WTC11 (cell line): ENCODE results near the gene GUCY2D. TPM values are rescaled to one million over a fixed set of nuclear protein-coding genes. Genes with fewer than 3 reads are reported as not detected.

Experiments
- ATAC-seq: fragments of 200-7000 bp; cut with Tn5 transposase; 2 replicates; pipeline ENCODE4 v1.10.0; 2021; ENCODE audit warnings: mild to moderate bottlenecking, moderate library complexity
- CTCF ChIA-PET: fragments of 300-600 bp; sonication (Branson Sonifier 250); formaldehyde crosslinking; loops from one replicate; lab custom pipeline; 2021; ENCODE audit warnings: antibody characterized with exemption; lab: Charles Lee
- POLR2A ChIA-PET: fragments of 350-600 bp; sonication (Branson Sonifier 250); formaldehyde crosslinking; loops from one replicate; lab custom pipeline; 2021; ENCODE audit warnings: antibody characterized with exemption; lab: Charles Lee
- DNase-seq: peaks from one replicate; pipeline ENCODE4 v3.0.0; 2021; ENCODE audit warnings: low spot score
- H3K27ac Mint-ChIP-seq: 2 replicates; pipeline ENCODE4 v1.8.0; 2021; ENCODE audit warnings: mixed read lengths
- H3K27me3 Mint-ChIP-seq: 2 replicates; pipeline ENCODE4 v1.8.0; 2021; ENCODE audit warnings: low read depth, mild to moderate bottlenecking, moderate library complexity, mixed read lengths
- H3K36me3 Mint-ChIP-seq: 2 replicates; pipeline ENCODE4 v1.8.0; 2021; ENCODE audit warnings: mixed read lengths
- H3K4me1 Mint-ChIP-seq: 2 replicates; pipeline ENCODE4 v1.8.0; 2022; ENCODE audit warnings: mixed read lengths
- H3K4me3 Mint-ChIP-seq: 2 replicates; pipeline ENCODE4 v1.8.0; 2021; ENCODE audit warnings: mild to moderate bottlenecking, moderate library complexity, mixed read lengths
- H3K9me3 Mint-ChIP-seq: 2 replicates; pipeline ENCODE4 v1.8.0; 2021; ENCODE audit warnings: mixed read lengths
- GABPB1 ChIP-seq: sonication (generic); formaldehyde crosslinking; IDR thresholded peaks from 2 replicates; pipeline ENCODE4 v1.8.1; 2023; ENCODE audit warnings: mild to moderate bottlenecking, missing genetic modification reagents
- MXD4 ChIP-seq: fragments of 250-450 bp; sonication (Bioruptor Pico); IDR thresholded peaks from 2 replicates; pipeline ENCODE4 v1.8.0; 2021; ENCODE audit warnings: mild to moderate bottlenecking, moderate library complexity, borderline replicate concordance
- NFYB ChIP-seq: sonication (generic); formaldehyde crosslinking; conservative IDR thresholded peaks from 2 replicates; pipeline ENCODE4 v1.8.0; 2022; ENCODE audit warnings: low read depth, missing genetic modification reagents
- NR2C2 ChIP-seq: sonication (generic); formaldehyde crosslinking; IDR thresholded peaks from 2 replicates; pipeline ENCODE4 v1.8.0; 2022; ENCODE audit warnings: mild to moderate bottlenecking, missing genetic modification reagents
- OVOL2 ChIP-seq: fragments of 250-450 bp; sonication (Bioruptor Pico); IDR thresholded peaks from 2 replicates; pipeline ENCODE4 v1.9.0; 2021; ENCODE audit warnings: mild to moderate bottlenecking, borderline replicate concordance
- PRDM15 ChIP-seq: sonication (generic); formaldehyde crosslinking; IDR thresholded peaks from 2 replicates; pipeline ENCODE4 v1.8.0; 2022; ENCODE audit warnings: missing genetic modification reagents
- SMAD3 ChIP-seq: sonication (generic); formaldehyde crosslinking; IDR thresholded peaks from 2 replicates; pipeline ENCODE4 v1.8.0; 2022; ENCODE audit warnings: missing genetic modification reagents, mild to moderate bottlenecking, borderline replicate concordance
- ZBTB21 ChIP-seq: sonication (generic); formaldehyde crosslinking; IDR thresholded peaks from 2 replicates; pipeline ENCODE4 v1.8.1; 2023; ENCODE audit warnings: mild to moderate bottlenecking, missing genetic modification reagents, borderline replicate concordance
- ZNF121 ChIP-seq: sonication (generic); formaldehyde crosslinking; IDR thresholded peaks from 2 replicates; pipeline ENCODE4 v1.8.0; 2023; ENCODE audit warnings: missing genetic modification reagents
- ZNF138 ChIP-seq: sonication (generic); formaldehyde crosslinking; conservative IDR thresholded peaks from 2 replicates; pipeline ENCODE4 v1.8.1; 2022; ENCODE audit warnings: mild to moderate bottlenecking, moderate library complexity, missing genetic modification reagents
- total RNA-seq: library from RNA; stranded (reverse); gene quantifications from 3 replicates; pipeline ENCODE4 v1.2.3, GENCODE V29; 2021
- TF ChIP-seq, protein P1 (sequence below): sonication (generic); formaldehyde crosslinking; IDR thresholded peaks from 2 replicates; pipeline ENCODE4 v1.8.1; 2023; ENCODE audit warnings: mild to moderate bottlenecking, moderate library complexity, missing genetic modification reagents

Gene GUCY2D
- total RNA-seq, 1 experiment from 2014 or later, result 0.87 TPM

DNA sequence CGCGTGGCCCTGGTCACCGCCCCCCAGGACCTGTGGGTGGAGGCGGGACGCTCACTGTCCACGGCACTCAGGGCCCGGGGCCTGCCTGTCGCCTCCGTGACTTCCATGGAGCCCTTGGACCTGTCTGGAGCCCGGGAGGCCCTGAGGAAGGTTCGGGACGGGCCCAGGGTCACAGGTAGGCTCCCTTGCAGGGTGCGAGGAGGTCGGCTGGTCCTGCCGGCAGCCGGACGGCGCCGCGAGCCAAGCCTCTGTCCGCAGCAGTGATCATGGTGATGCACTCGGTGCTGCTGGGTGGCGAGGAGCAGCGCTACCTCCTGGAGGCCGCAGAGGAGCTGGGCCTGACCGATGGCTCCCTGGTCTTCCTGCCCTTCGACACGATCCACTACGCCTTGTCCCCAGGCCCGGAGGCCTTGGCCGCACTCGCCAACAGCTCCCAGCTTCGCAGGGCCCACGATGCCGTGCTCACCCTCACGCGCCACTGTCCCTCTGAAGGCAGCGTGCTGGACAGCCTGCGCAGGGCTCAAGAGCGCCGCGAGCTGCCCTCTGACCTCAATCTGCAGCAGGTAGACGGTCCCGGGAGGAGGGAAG, 1.3 kb downstream of the GUCY2D start:
- 0 out of 2 replicates have a peak, but pooled peaks have one; percentile 59 for TF ChIP-seq ZBTB21 (CRISPR knock-in tag)
- TF ChIP-seq, protein P1, sequence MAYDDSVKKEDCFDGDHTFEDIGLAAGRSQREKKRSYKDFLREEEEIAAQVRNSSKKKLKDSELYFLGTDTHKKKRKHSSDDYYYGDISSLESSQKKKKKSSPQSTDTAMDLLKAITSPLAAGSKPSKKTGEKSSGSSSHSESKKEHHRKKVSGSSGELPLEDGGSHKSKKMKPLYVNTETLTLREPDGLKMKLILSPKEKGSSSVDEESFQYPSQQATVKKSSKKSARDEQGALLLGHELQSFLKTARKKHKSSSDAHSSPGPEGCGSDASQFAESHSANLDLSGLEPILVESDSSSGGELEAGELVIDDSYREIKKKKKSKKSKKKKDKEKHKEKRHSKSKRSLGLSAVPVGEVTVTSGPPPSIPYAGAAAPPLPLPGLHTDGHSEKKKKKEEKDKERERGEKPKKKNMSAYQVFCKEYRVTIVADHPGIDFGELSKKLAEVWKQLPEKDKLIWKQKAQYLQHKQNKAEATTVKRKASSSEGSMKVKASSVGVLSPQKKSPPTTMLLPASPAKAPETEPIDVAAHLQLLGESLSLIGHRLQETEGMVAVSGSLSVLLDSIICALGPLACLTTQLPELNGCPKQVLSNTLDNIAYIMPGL (CRISPR knock-in tag), result 0 out of 2 replicates have a peak, but pooled peaks have one; percentile 14
- peak; percentile 72 for TF ChIP-seq PRDM15 (CRISPR knock-in tag)
- no peak for TF ChIP-seq GABPB1 (CRISPR knock-in tag)
- CTCF ChIA-PET, result interaction anchor here (0.6 to 2.7 kb wide), 9 partner anchors 13 to 178 kb away, joined by 3 to 18 read pairs (median 4); no protein-coding TSS in a partner anchor
- no peak overlapping the region for H3K27ac Mint-ChIP-seq
- peaks cover 19% of the 10 kb centered on the region for H3K4me1 Mint-ChIP-seq
- POLR2A ChIA-PET, result interaction anchor here (1.3 kb wide), 1 partner anchor 71 kb away, joined by 3 read pairs; no protein-coding TSS in a partner anchor
- H3K9me3 Mint-ChIP-seq, result 0 out of 2 replicates have a peak, but pooled peaks cover 4% of the 10 kb centered on the region
- peak overlapping the region; percentile 65 for H3K4me3 Mint-ChIP-seq
- H3K36me3 Mint-ChIP-seq, result no peaks in the 10 kb centered on the region
- ATAC-seq, result peak; percentile 29
- peaks cover 63% of the 10 kb centered on the region for H3K27me3 Mint-ChIP-seq
- DNase-seq, result peak; percentile 34

- Mint-ChIP-seq H3K4me3 (no peak overlapping the region), H3K36me3 (no peaks in the 10 kb centered on the region), H3K4me1 (peaks cover 19% of the 10 kb centered on the region), H3K27me3 (peaks cover 62% of the 10 kb centered on the region), H3K9me3 (0 out of 2 replicates have a peak, but pooled peaks cover 4% of the 10 kb centered on the region), H3K27ac (no peak overlapping the region)
- POLR2A ChIA-PET, result interaction anchor here (1.3 kb wide), 1 partner anchor 72 kb away, joined by 3 read pairs; no protein-coding TSS in a partner anchor
- CTCF ChIA-PET, result interaction anchor here (1.0 to 2.7 kb wide), 3 partner anchors 12 to 53 kb away, joined by 3 to 18 read pairs (median 15); no protein-coding TSS in a partner anchor
- DNase-seq (no peak), ATAC-seq (no peak)
- no peak for TF ChIP-seq SMAD3 (CRISPR knock-in tag)
- TF ChIP-seq NFYB (CRISPR knock-in tag), result no peak
- TF ChIP-seq ZNF121, result no peak
These were observed 2.5 kb downstream of the GUCY2D start for GRCh38 chr17:8004899-8005298.

DNA sequence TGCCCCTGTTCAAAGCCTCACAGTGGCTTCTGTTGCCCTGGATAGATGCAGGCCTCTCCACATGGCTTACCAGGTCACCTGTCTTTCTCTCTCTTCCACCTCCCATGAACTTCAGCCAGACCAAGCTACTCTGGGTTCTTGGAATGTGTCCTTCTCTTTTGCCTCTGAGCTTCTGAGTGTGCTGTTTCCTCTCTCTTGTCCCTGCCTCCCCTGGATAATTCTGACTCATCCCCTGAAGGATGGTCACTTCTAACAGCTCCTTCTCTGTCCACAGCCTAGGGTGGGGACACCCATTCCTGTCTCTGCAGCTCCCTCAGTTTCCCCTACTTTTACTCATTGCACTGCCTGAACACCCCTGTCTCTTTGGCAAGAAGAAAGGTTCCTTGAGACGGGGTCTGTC, 2.9 kb downstream of the GUCY2D start:
- ATAC-seq, result no peak
- CTCF ChIA-PET, result interaction anchor here (1.0 to 2.7 kb wide), 3 partner anchors 11 to 52 kb away, joined by 3 to 18 read pairs (median 15); no protein-coding TSS in a partner anchor

DNA sequence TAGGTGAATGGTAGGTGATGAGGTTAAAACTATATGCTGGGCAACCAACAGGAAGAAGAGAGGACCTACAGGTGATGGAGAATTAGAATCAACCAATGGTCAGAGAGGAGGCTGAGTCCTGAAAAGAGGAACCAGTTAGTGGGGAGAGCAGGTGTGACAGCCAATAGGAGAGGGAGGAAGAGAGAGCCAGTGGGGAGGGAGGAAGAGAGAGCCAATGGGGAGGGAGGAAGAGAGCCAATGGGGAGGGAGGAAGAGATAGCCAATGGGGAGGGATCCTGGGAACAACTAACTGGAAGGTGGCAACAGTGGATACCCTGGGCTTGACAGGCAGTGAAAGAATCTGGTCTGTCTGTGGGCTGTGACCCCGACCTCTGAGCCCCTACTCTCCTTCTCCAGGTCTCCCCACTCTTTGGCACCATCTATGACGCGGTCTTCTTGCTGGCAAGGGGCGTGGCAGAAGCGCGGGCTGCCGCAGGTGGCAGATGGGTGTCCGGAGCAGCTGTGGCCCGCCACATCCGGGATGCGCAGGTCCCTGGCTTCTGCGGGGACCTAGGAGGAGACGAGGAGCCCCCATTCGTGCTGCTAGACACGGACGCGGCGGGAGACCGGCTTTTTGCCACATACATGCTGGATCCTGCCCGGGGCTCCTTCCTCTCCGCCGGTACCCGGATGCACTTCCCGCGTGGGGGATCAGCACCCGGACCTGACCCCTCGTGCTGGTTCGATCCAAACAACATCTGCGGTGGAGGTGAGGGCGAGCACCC, 3.7 kb downstream of the GUCY2D start:
- POLR2A ChIA-PET, result no interaction called here
- Mint-ChIP-seq H3K36me3 (no peaks in the 10 kb centered on the region), H3K4me1 (peaks cover 19% of the 10 kb centered on the region), H3K9me3 (0 out of 2 replicates have a peak, but pooled peaks cover 4% of the 10 kb centered on the region), H3K4me3 (no peak overlapping the region), H3K27me3 (peaks cover 54% of the 10 kb centered on the region), H3K27ac (no peak overlapping the region)
- peak; percentile 36 for TF ChIP-seq NFYB (CRISPR knock-in tag)
- no peak for TF ChIP-seq OVOL2
- CTCF ChIA-PET, result interaction anchor here (1.0 to 2.7 kb wide), 5 partner anchors 10 to 73 kb away, joined by 3 to 15 read pairs (median 4); no protein-coding TSS in a partner anchor
- DNase-seq, result no peak
- peak; percentile 49 for ATAC-seq

More for the DNA sequence above, 2.9 kb downstream of the GUCY2D start:
- Mint-ChIP-seq H3K9me3 (0 out of 2 replicates have a peak, but pooled peaks cover 4% of the 10 kb centered on the region), H3K4me1 (peaks cover 19% of the 10 kb centered on the region), H3K27ac (no peak overlapping the region), H3K36me3 (no peaks in the 10 kb centered on the region)
- TF ChIP-seq ZBTB21 (CRISPR knock-in tag) (no peak), ZNF138 (no peak), SMAD3 (CRISPR knock-in tag) (no peak), MXD4 (no peak), NR2C2 (CRISPR knock-in tag) (no peak), OVOL2 (no peak)
- TF ChIP-seq, all 79 proteins: peak for 0
- DNase-seq, result no peak
- Mint-ChIP-seq H3K27me3 (peaks cover 62% of the 10 kb centered on the region), H3K4me3 (no peak overlapping the region)
- POLR2A ChIA-PET, result no interaction called here
